GM21367 (cell line): ENCODE measurements around the gene CHST13.

ENCODE experiments used
- ATAC-seq: cut with Tn5 transposase; IDR thresholded peaks from one replicate; pipeline ENCODE4 v1.9.1; 2021; ENCODE audit not compliant: unreplicated experiment

Gene CHST13

GRCh38 chr3:126487151-126487771, 36.7 kb upstream of the CHST13 start:
- ATAC-seq: no peak

GRCh38 chr3:126488185-126488584, 35.8 kb upstream of the CHST13 start:
- ATAC-seq: no peak

- ATAC-seq: no peak
Measured at GRCh38 chr3:126488886-126489569, 34.9 kb upstream of the CHST13 start.

- no peak for ATAC-seq
Measured at GRCh38 chr3:126490619-126491018, 33.3 kb upstream of the CHST13 start.

GRCh38 chr3:126491221-126492013, 32.5 kb upstream of the CHST13 start:
- no peak for ATAC-seq

- ATAC-seq: no peak
Measured at GRCh38 chr3:126493051-126493450, 30.9 kb upstream of the CHST13 start.

GRCh38 chr3:126493739-126494138, 30.2 kb upstream of the CHST13 start:
- no peak for ATAC-seq

GRCh38 chr3:126494204-126494969, 29.6 kb upstream of the CHST13 start:
- ATAC-seq: no peak

GRCh38 chr3:126494970-126495230, 29.1 kb upstream of the CHST13 start:
- ATAC-seq: no peak

- ATAC-seq: no peak
Measured at GRCh38 chr3:126495786-126496185, 28.2 kb upstream of the CHST13 start.

- ATAC-seq: no peak
Measured at GRCh38 chr3:126496894-126497850, 26.8 kb upstream of the CHST13 start.

- ATAC-seq: no peak
Measured at GRCh38 chr3:126497956-126498355, 26.0 kb upstream of the CHST13 start.

GRCh38 chr3:126498461-126498860, 25.5 kb upstream of the CHST13 start:
- ATAC-seq: no peak

- no peak for ATAC-seq
Measured at GRCh38 chr3:126498929-126499328, 25.0 kb upstream of the CHST13 start.

- no peak for ATAC-seq
Measured at GRCh38 chr3:126499401-126499800, 24.6 kb upstream of the CHST13 start.

- ATAC-seq: no peak
Measured at GRCh38 chr3:126500016-126500415, 23.9 kb upstream of the CHST13 start.

GRCh38 chr3:126501054-126501453, 22.9 kb upstream of the CHST13 start:
- ATAC-seq: no peak

- ATAC-seq: no peak
Measured at GRCh38 chr3:126501736-126502135, 22.2 kb upstream of the CHST13 start.

- ATAC-seq: no peak
Measured at GRCh38 chr3:126502656-126503055, 21.3 kb upstream of the CHST13 start.

GRCh38 chr3:126503701-126504100, 20.3 kb upstream of the CHST13 start:
- no peak for ATAC-seq
